Mesendoderm (in vitro differentiated cells): ENCODE measurements around the gene MFSD12.

ENCODE experiments used
- DNase-seq: peaks from one replicate; pipeline ENCODE4 v3.0.0; 2013
- H2AK5ac ChIP-seq: 2 replicates; pipeline ENCODE4 v1.6.1; 2013; ENCODE audit warnings: low read length, inconsistent platforms
- H2BK120ac ChIP-seq: 2 replicates; pipeline ENCODE4 v1.6.1; 2013; ENCODE audit warnings: low read depth, mild to moderate bottlenecking, low read length, moderate library complexity, mixed read lengths
- H2BK15ac ChIP-seq: replicated peaks from 2 replicates; pipeline ENCODE4 v1.6.1; 2013; ENCODE audit warnings: low read depth, mild to moderate bottlenecking, moderate library complexity
- H2BK5ac ChIP-seq: 2 replicates; pipeline ENCODE4 v1.6.1; 2013; ENCODE audit warnings: low read length, inconsistent platforms
- H3K18ac ChIP-seq: 2 replicates; pipeline ENCODE4 v1.6.1; 2013; ENCODE audit warnings: mild to moderate bottlenecking, low read length, mixed read lengths
- H3K23ac ChIP-seq: one replicate; pipeline ENCODE4 v1.6.1; 2013; ENCODE audit warnings: low read length
- H3K27ac ChIP-seq: 2 replicates; pipeline ENCODE4 v1.5.1; 2013; ENCODE audit warnings: low read depth, mild to moderate bottlenecking, inconsistent platforms, low read length, moderate library complexity
- H3K27me3 ChIP-seq: 2 replicates; pipeline ENCODE4 v1.6.1; 2013; ENCODE audit warnings: low read length, control low read depth, mild to moderate bottlenecking, inconsistent platforms; ENCODE audit not compliant: insufficient read depth, poor library complexity
- H3K36me3 ChIP-seq: 2 replicates; pipeline ENCODE4 v1.6.1; 2013; ENCODE audit warnings: low read length, inconsistent platforms; ENCODE audit not compliant: control insufficient read depth, insufficient read depth
- H3K4ac ChIP-seq: one replicate; pipeline ENCODE4 v1.6.1; 2013; ENCODE audit warnings: low read depth, mild to moderate bottlenecking, low read length, moderate library complexity
- H3K4me1 ChIP-seq: 2 replicates; pipeline ENCODE4 v1.6.1; 2013; ENCODE audit warnings: low read depth, low read length, inconsistent platforms; ENCODE audit not compliant: control insufficient read depth
- H3K4me2 ChIP-seq: 2 replicates; pipeline ENCODE4 v1.6.1; 2013; ENCODE audit warnings: low read length
- H3K4me3 ChIP-seq: 2 replicates; pipeline ENCODE4 v1.5.1; 2013; ENCODE audit warnings: mild to moderate bottlenecking, low read length
- H3K56ac ChIP-seq: one replicate; pipeline ENCODE4 v1.6.1; 2013; ENCODE audit warnings: low read length
- H3K79me1 ChIP-seq: 2 replicates; pipeline ENCODE4 v1.6.1; 2013; ENCODE audit warnings: low read length, inconsistent platforms
- H3K79me2 ChIP-seq: 2 replicates; pipeline ENCODE4 v1.6.1; 2013; ENCODE audit warnings: mild to moderate bottlenecking, low read length; ENCODE audit not compliant: control insufficient read depth, insufficient read depth
- H3K9ac ChIP-seq: 2 replicates; pipeline ENCODE4 v1.6.1; 2013; ENCODE audit warnings: low read length, inconsistent platforms
- H4K5ac ChIP-seq: one replicate; pipeline ENCODE4 v1.6.1; 2013; ENCODE audit warnings: low read length
- H4K8ac ChIP-seq: one replicate; pipeline ENCODE4 v1.6.1; 2013; ENCODE audit warnings: low read depth, mild to moderate bottlenecking, control low read depth, low read length, moderate library complexity
- whole genome bisulfite sequencing: extraction: QIAGEN DNeasy Blood & Tissue Kit; methylation state at CpG from one replicate; pipeline ENCODE4 v1.1.7; 2013; ENCODE audit warnings: low lambda C conversion rate, missing lambda C conversion rate; ENCODE audit not compliant: insufficient coverage; ENCODE audit errors: extremely low coverage; 5-methylcytosine and 5-hydroxymethylcytosine counted together

Gene MFSD12

GRCh38 chr19:3514930-3515329 is 42.5 kb downstream of the MFSD12 start:
- H3K79me2 ChIP-seq, result peaks cover 45% of the 10 kb centered on the region
- no peak overlapping the region for H3K23ac ChIP-seq
- H2AK5ac ChIP-seq, result no peak overlapping the region
- H4K8ac ChIP-seq, result no peak overlapping the region
- peaks cover 37% of the 10 kb centered on the region for H3K79me1 ChIP-seq
- no peak overlapping the region for H3K18ac ChIP-seq
- H3K27me3 ChIP-seq, result no peaks in the 10 kb centered on the region
- H3K4me2 ChIP-seq, result no peak overlapping the region
- no peak overlapping the region for H3K4ac ChIP-seq
- WGBS, result no CpG with 5 or more reads among the region's 12 CpGs
- no peak overlapping the region for H3K27ac ChIP-seq
- H3K9ac ChIP-seq, result no peak overlapping the region
- no peaks in the 10 kb centered on the region for H3K36me3 ChIP-seq
- H2BK5ac ChIP-seq, result no peak overlapping the region
- H3K4me3 ChIP-seq, result no peak overlapping the region
- no peak overlapping the region for H2BK15ac ChIP-seq
- H3K56ac ChIP-seq, result no peak overlapping the region
- no peaks in the 10 kb centered on the region for H3K4me1 ChIP-seq
- DNase-seq, result no peak
- no peak overlapping the region for H2BK120ac ChIP-seq
- H4K5ac ChIP-seq, result no peak overlapping the region

- no peak overlapping the region for H2BK120ac ChIP-seq
- H3K4me2 ChIP-seq, result no peak overlapping the region
- H3K4me1 ChIP-seq, result no peaks in the 10 kb centered on the region
- no peak overlapping the region for H3K56ac ChIP-seq
- no peak overlapping the region for H3K4me3 ChIP-seq
- no peak overlapping the region for H4K5ac ChIP-seq
- no peaks in the 10 kb centered on the region for H3K27me3 ChIP-seq
- H3K27ac ChIP-seq, result no peak overlapping the region
- no peak overlapping the region for H3K9ac ChIP-seq
- WGBS, result no CpG with 5 or more reads among the region's 23 CpGs
- H2BK5ac ChIP-seq, result no peak overlapping the region
- no peak overlapping the region for H2BK15ac ChIP-seq
- no peak overlapping the region for H3K23ac ChIP-seq
- peaks cover 51% of the 10 kb centered on the region for H3K79me2 ChIP-seq
- peaks cover 37% of the 10 kb centered on the region for H3K79me1 ChIP-seq
- H2AK5ac ChIP-seq, result no peak overlapping the region
- H4K8ac ChIP-seq, result no peak overlapping the region
- no peak overlapping the region for H3K18ac ChIP-seq
- H3K36me3 ChIP-seq, result no peaks in the 10 kb centered on the region
- no peak for DNase-seq
- no peak overlapping the region for H3K4ac ChIP-seq
Observed at GRCh38 chr19:3513229-3514140, 43.9 kb downstream of the MFSD12 start.

- Histone ChIP-seq H2BK15ac (no peak overlapping the region), H2AK5ac (no peak overlapping the region), H3K4ac (no peak overlapping the region), H3K23ac (no peak overlapping the region), H3K27me3 (no peaks in the 10 kb centered on the region), H3K9ac (no peak overlapping the region), H3K27ac (no peak overlapping the region), H4K5ac (no peak overlapping the region), H2BK5ac (no peak overlapping the region), H3K4me3 (no peak overlapping the region), H3K36me3 (no peaks in the 10 kb centered on the region), H2BK120ac (no peak overlapping the region), H3K18ac (no peak overlapping the region), H3K79me2 (peaks cover 52% of the 10 kb centered on the region), H3K79me1 (peaks cover 37% of the 10 kb centered on the region), H3K56ac (no peak overlapping the region), H3K4me2 (no peak overlapping the region), H4K8ac (no peak overlapping the region), H3K4me1 (no peaks in the 10 kb centered on the region)
- WGBS, result no CpG with 5 or more reads among the region's 17 CpGs
- DNase-seq, result no peak
Observed at GRCh38 chr19:3512562-3513228, 44.7 kb downstream of the MFSD12 start.

- no peak for DNase-seq
- Histone ChIP-seq H3K27ac (no peak overlapping the region), H3K27me3 (no peaks in the 10 kb centered on the region), H4K8ac (no peak overlapping the region), H3K4me2 (no peak overlapping the region), H3K18ac (no peak overlapping the region), H3K36me3 (no peaks in the 10 kb centered on the region), H3K56ac (no peak overlapping the region), H3K23ac (no peak overlapping the region), H3K4me3 (no peak overlapping the region), H3K4me1 (no peaks in the 10 kb centered on the region), H4K5ac (no peak overlapping the region), H2BK15ac (no peak overlapping the region), H3K9ac (no peak overlapping the region), H3K79me1 (peaks cover 37% of the 10 kb centered on the region), H2BK120ac (no peak overlapping the region), H2BK5ac (no peak overlapping the region), H2AK5ac (no peak overlapping the region), H3K79me2 (peaks cover 58% of the 10 kb centered on the region), H3K4ac (no peak overlapping the region)
- no CpG with 5 or more reads among the region's 26 CpGs for WGBS
Observed at GRCh38 chr19:3511506-3512251, 45.7 kb downstream of the MFSD12 start.

- no peak for DNase-seq
- H3K27ac ChIP-seq, result no peak overlapping the region
- WGBS, result no CpG with 5 or more reads among the region's 22 CpGs
- H3K4me3 ChIP-seq, result no peak overlapping the region
- no peak overlapping the region for H3K9ac ChIP-seq
- no peak overlapping the region for H3K18ac ChIP-seq
- no peak overlapping the region for H3K4ac ChIP-seq
- H2BK120ac ChIP-seq, result no peak overlapping the region
- H2BK15ac ChIP-seq, result no peak overlapping the region
- peaks cover 50% of the 10 kb centered on the region for H3K79me2 ChIP-seq
- no peak overlapping the region for H3K4me2 ChIP-seq
- no peak overlapping the region for H3K56ac ChIP-seq
- no peaks in the 10 kb centered on the region for H3K36me3 ChIP-seq
- no peak overlapping the region for H4K8ac ChIP-seq
- H2AK5ac ChIP-seq, result no peak overlapping the region
- no peaks in the 10 kb centered on the region for H3K4me1 ChIP-seq
- H3K27me3 ChIP-seq, result no peaks in the 10 kb centered on the region
- no peak overlapping the region for H3K23ac ChIP-seq
- no peak overlapping the region for H2BK5ac ChIP-seq
- H3K79me1 ChIP-seq, result peaks cover 32% of the 10 kb centered on the region
- no peak overlapping the region for H4K5ac ChIP-seq
Observed at GRCh38 chr19:3510727-3511126, 46.7 kb downstream of the MFSD12 start.
